HL-60 (cell line): ENCODE data around the gene ACACB.

Experiments used
- DNase-seq, 2 experiments: peaks; one replicate each; pipeline ENCODE4 v3.0.0-alpha.2; 2010 to 2020; ENCODE audit warnings: low read depth in 1 of 2, low spot score in 1 of 2
- H3K27ac ChIP-seq: fragments of 250-450 bp; sonication (Bioruptor Pico); replicated peaks from 2 replicates; pipeline ENCODE4 v1.5.1; 2020; ENCODE audit warnings: mild to moderate bottlenecking, moderate library complexity
- H3K27me3 ChIP-seq: fragments of 250-450 bp; sonication (Bioruptor Pico); 2 replicates; pipeline ENCODE4 v1.5.1; 2021; ENCODE audit warnings: mild to moderate bottlenecking, moderate library complexity; ENCODE audit not compliant: insufficient read depth, poor library complexity, severe bottlenecking
- H3K4me3 ChIP-seq: replicated peaks from 2 replicates; pipeline ENCODE4 v1.5.1; 2011; ENCODE audit warnings: mild to moderate bottlenecking, control low read depth, low read length; ENCODE audit not compliant: insufficient read depth
- CTCF ChIP-seq: IDR thresholded peaks from one replicate; pipeline ENCODE4 v1.5.1; 2011; ENCODE audit warnings: low read length, control low read depth, inconsistent platforms; ENCODE audit not compliant: insufficient read depth
- GABPA ChIP-seq: IDR thresholded peaks from 2 replicates; pipeline ENCODE4 v1.6.1; 2012; ENCODE audit warnings: low read depth
- POLR2AphosphoS5 ChIP-seq: IDR thresholded peaks from 2 replicates; pipeline ENCODE4 v1.6.1; 2012; ENCODE audit warnings: low read depth
- REST ChIP-seq: IDR thresholded peaks from 2 replicates; pipeline ENCODE4 v1.6.1; 2012; ENCODE audit warnings: low read depth; ENCODE audit not compliant: insufficient replicate concordance
- SPI1 ChIP-seq: IDR thresholded peaks from 2 replicates; pipeline ENCODE4 v1.6.1; 2012; ENCODE audit warnings: low read depth, mild to moderate bottlenecking, borderline replicate concordance

The ACACB gene

GRCh38 chr12:109256011-109256410 is 139.6 kb downstream of the ACACB start:
- no peak for DNase-seq

GRCh38 chr12:109258201-109258600 is 141.8 kb downstream of the ACACB start:
- Histone ChIP-seq H3K27me3 (no peaks in the 10 kb centered on the region), H3K27ac (no peak overlapping the region), H3K4me3 (no peak overlapping the region)
- no peak for DNase-seq
- TF ChIP-seq CTCF (no peak), REST (no peak), GABPA (no peak), SPI1 (no peak), POLR2AphosphoS5 (no peak)

More at GRCh38 chr12:109256011-109256410, 139.6 kb downstream of the ACACB start:
- Histone ChIP-seq H3K27me3 (no peaks in the 10 kb centered on the region), H3K27ac (no peak overlapping the region), H3K4me3 (no peak overlapping the region)
- TF ChIP-seq REST = no peak
- TF ChIP-seq SPI1 = no peak
- TF ChIP-seq GABPA = no peak
- TF ChIP-seq POLR2AphosphoS5 = no peak
- no peak for TF ChIP-seq CTCF

- no peak for DNase-seq
- no peak overlapping the region for H3K4me3 ChIP-seq
- TF ChIP-seq REST (peak; percentile 88), POLR2AphosphoS5 (no peak)
Observed at GRCh38 chr12:109258607-109259544, 142.5 kb downstream of the ACACB start.

More at GRCh38 chr12:109258607-109259544, 142.5 kb downstream of the ACACB start:
- no peak overlapping the region for H3K27ac ChIP-seq
- H3K27me3 ChIP-seq = no peaks in the 10 kb centered on the region
